ENCODE data around the gene RMC1. TPM values are rescaled to one million over a fixed set of nuclear protein-coding genes. Genes with fewer than 3 reads are reported as not detected.
"Not testable (repeated sequence)": the region's sequence is repeated elsewhere in the genome, so short reads cannot be mapped to it uniquely, and the experiment has no call there.

The RMC1 gene
- total RNA-seq, 4 donors from 2014 or later = 17.3 to 32.4 (median 18.3) TPM

- no peaks in the 10 kb centered on the region for H3K4me1 ChIP-seq
- no peak for TF ChIP-seq CTCF (IDR thresholded peaks at IDR 0.05)
- no peak for TF ChIP-seq EP300 (IDR thresholded peaks at IDR 0.05)
- no peak for TF ChIP-seq POLR2A (IDR thresholded peaks at IDR 0.05)
- peaks cover 3 to 100% (median 48%) of the 10 kb centered on the region in 3 donors for H3K36me3 ChIP-seq
- 91 to 93% methylated on average over 19 of the region's 19 CpGs for WGBS, 2 donors
- H3K4me3 ChIP-seq = no peak overlapping the region
- no peak overlapping the region for H3K27ac ChIP-seq
- DNase-seq (ENCODE audit: low spot score in 2 of 2) = no peak
- H3K9me3 ChIP-seq = no peaks in the 10 kb centered on the region
- H3K27me3 ChIP-seq = no peaks in the 10 kb centered on the region
Observed at GRCh38 chr18:23556145-23556780, 53.0 kb downstream of the RMC1 start.

GRCh38 chr18:23557511-23557910 is 54.2 kb downstream of the RMC1 start:
- H3K27me3 ChIP-seq; DNase-seq (ENCODE audit: low spot score in 2 of 2); H3K9me3 ChIP-seq; H3K27ac ChIP-seq; H3K4me3 ChIP-seq; H3K4me1 ChIP-seq: not testable (repeated sequence)
- H3K36me3 ChIP-seq = peaks cover 3 to 100% (median 38%) of the 10 kb centered on the region in 3 donors
- WGBS, 2 donors = 95 to 96% methylated on average over 8 of the region's 8 CpGs

GRCh38 chr18:23560186-23560585 is 56.9 kb downstream of the RMC1 start:
- peaks cover 3 to 98% (median 15%) of the 10 kb centered on the region in 3 donors for H3K36me3 ChIP-seq
- H3K27me3 ChIP-seq = no peaks in the 10 kb centered on the region
- no peak overlapping the region for H3K4me3 ChIP-seq
- WGBS, 2 donors = 62 to 77% methylated on average over 4 of the region's 4 CpGs
- H3K4me1 ChIP-seq = no peaks in the 10 kb centered on the region
- H3K9me3 ChIP-seq = no peaks in the 10 kb centered on the region
- H3K27ac ChIP-seq = no peak overlapping the region
- DNase-seq (ENCODE audit: low spot score in 2 of 2) = no peak
- TF ChIP-seq EP300 (IDR thresholded peaks at IDR 0.05) = no peak
- no peak for TF ChIP-seq CTCF (IDR thresholded peaks at IDR 0.05)
- no peak for TF ChIP-seq POLR2A (IDR thresholded peaks at IDR 0.05)

GRCh38 chr18:23563377-23564043 is 60.2 kb downstream of the RMC1 start:
- H3K4me3 ChIP-seq = no peak overlapping the region
- no peaks in the 10 kb centered on the region for H3K27me3 ChIP-seq
- peaks cover 0 to 98% (median 6%) of the 10 kb centered on the region in 3 donors for H3K36me3 ChIP-seq
- H3K9me3 ChIP-seq = no peaks in the 10 kb centered on the region
- no peak overlapping the region for H3K27ac ChIP-seq
- DNase-seq (ENCODE audit: low spot score in 2 of 2) = no peak
- 95 to 96% methylated on average over 2 of the region's 2 CpGs for WGBS, 2 donors
- no peaks in the 10 kb centered on the region for H3K4me1 ChIP-seq
- TF ChIP-seq EP300 (IDR thresholded peaks at IDR 0.05) (no peak), POLR2A (IDR thresholded peaks at IDR 0.05) (no peak), CTCF (IDR thresholded peaks at IDR 0.05) (no peak)

- Histone ChIP-seq H3K36me3 (peaks cover 0 to 94% (median 6%) of the 10 kb centered on the region in 3 donors), H3K27ac (no peak overlapping the region), H3K9me3 (no peaks in the 10 kb centered on the region), H3K27me3 (no peaks in the 10 kb centered on the region), H3K4me1 (no peaks in the 10 kb centered on the region), H3K4me3 (no peak overlapping the region)
- DNase-seq (ENCODE audit: low spot score in 2 of 2) = no peak
- TF ChIP-seq EP300 (IDR thresholded peaks at IDR 0.05) (no peak), CTCF (IDR thresholded peaks at IDR 0.05) (no peak), POLR2A (IDR thresholded peaks at IDR 0.05) (no peak)
- WGBS, 2 donors = 73 to 76% methylated on average over 3 of the region's 3 CpGs
Observed at GRCh38 chr18:23565916-23566547, 62.7 kb downstream of the RMC1 start.
